Lower leg skin (tissue), 3 donors: ENCODE data around the gene HCLS1.

Experiments
- CTCF ChIP-seq, 3 donors: fragments of 450-650 bp; IDR thresholded peaks; one replicate each; pipeline ENCODE4 v1.5.1; 2016; ENCODE audit warnings: antibody characterized with exemption in 3 of 3, mild to moderate bottlenecking in 3 of 3, moderate library complexity in 2 of 3
- POLR2A ChIP-seq, 2 donors: fragments of 450-650 bp; IDR thresholded peaks; one replicate each; pipeline ENCODE4 v1.6.1; 2016 to 2017; ENCODE audit warnings: antibody characterized with exemption in 2 of 2, mild to moderate bottlenecking in 1 of 2, moderate library complexity in 1 of 2

DNA sequence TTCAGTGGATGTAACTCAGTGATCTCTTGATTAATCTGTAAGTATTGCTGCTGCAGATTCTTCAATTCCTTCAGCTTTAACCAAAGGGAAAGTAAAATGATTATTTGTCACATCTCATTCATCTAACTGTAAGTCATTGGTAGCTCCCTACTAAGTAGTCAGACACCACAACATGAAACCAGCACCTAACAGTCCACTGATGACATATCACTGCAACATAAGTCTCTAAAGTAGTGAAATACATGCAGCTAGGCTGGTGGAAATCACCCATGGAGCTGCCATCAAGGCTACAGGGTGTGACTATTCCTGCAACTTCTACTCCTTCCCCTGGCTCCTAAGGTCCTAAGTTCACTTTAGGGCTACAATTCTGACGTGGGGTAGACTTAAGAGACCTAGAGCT lies 21.1 kb upstream of the HCLS1 start:
- no peak for TF ChIP-seq CTCF (IDR thresholded peaks at IDR 0.05)
- TF ChIP-seq POLR2A (IDR thresholded peaks at IDR 0.05): no peak
